WERI-Rb-1 (cell line): ENCODE measurements around the gene CEND1.
A peak's percentile ranks its signal among the peaks of the same experiment; 100 is the strongest.

Experiments used
- DNase-seq: peaks from one replicate; pipeline ENCODE4 v3.0.0-alpha.2; 2020
- H3K27ac ChIP-seq: fragments of 250-450 bp; sonication (Bioruptor Pico); 2 replicates; pipeline ENCODE4 v1.5.1; 2020; ENCODE audit warnings: mild to moderate bottlenecking, moderate library complexity
- H3K27me3 ChIP-seq: fragments of 250-450 bp; sonication (Bioruptor Pico); 2 replicates; pipeline ENCODE4 v1.5.1; 2021; ENCODE audit warnings: mild to moderate bottlenecking, low read depth, moderate library complexity; ENCODE audit not compliant: insufficient read depth, severe bottlenecking
- H3K36me3 ChIP-seq: fragments of 250-450 bp; sonication (Bioruptor Pico); 2 replicates; pipeline ENCODE4 v1.5.1; 2020; ENCODE audit warnings: mild to moderate bottlenecking, moderate library complexity
- H3K4me3 ChIP-seq: 2 replicates; pipeline ENCODE4 v1.5.1; 2011; ENCODE audit warnings: low read depth, mild to moderate bottlenecking, control low read depth, low read length
- H3K9me3 ChIP-seq: fragments of 250-450 bp; sonication (Bioruptor Pico); 2 replicates; pipeline ENCODE4 v1.5.1; 2021; ENCODE audit warnings: mild to moderate bottlenecking, moderate library complexity; ENCODE audit not compliant: severe bottlenecking
- TF ChIP-seq, protein P1 (sequence below): IDR thresholded peaks from 2 replicates; pipeline ENCODE4 v1.5.1; 2011; ENCODE audit warnings: low read depth, mild to moderate bottlenecking, control low read depth, inconsistent platforms, low read length

The CEND1 gene

DNA sequence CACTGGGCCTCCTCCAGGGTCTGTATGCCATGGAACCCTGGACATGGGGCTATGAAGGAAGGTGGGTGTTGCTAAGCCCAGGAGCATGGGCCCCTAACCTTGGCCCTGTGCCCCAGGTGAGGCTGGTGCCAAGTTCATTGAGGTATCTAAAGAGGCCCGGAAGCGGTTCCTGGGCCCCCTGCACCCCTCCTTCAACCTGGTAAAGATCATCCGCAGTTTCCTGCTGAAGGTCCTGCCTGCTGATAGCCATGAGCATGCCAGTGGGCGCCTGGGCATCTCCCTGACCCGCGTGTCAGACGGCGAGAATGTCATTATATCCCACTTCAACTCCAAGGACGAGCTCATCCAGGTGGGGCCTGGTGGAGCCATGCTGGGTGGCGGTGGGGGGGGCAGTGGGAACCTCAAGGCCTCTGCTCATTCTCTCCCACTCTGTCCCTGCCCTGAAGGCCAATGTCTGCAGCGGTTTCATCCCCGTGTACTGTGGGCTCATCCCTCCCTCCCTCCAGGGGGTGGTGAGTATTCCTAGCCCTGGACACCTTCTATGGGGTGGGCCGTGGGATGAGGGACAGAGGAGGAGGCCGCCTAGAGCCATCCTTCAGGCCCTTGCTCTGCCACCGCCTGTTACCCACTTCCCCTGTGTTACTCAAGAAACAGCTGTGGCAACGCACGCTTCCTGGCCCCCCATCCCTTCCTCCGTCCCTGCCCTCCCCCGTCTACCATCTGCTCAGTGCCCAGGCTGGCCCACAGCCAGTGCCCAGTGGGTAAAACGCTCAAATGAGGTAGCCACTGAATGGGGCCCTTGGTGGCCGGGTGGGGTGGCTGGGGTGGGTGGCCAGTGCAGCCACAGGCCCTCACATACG, 31.9 kb upstream of the CEND1 start:
- DNase-seq: no peak
- H3K9me3 ChIP-seq: no peaks in the 10 kb centered on the region
- peaks cover 39% of the 10 kb centered on the region for H3K36me3 ChIP-seq
- TF ChIP-seq, protein P1, sequence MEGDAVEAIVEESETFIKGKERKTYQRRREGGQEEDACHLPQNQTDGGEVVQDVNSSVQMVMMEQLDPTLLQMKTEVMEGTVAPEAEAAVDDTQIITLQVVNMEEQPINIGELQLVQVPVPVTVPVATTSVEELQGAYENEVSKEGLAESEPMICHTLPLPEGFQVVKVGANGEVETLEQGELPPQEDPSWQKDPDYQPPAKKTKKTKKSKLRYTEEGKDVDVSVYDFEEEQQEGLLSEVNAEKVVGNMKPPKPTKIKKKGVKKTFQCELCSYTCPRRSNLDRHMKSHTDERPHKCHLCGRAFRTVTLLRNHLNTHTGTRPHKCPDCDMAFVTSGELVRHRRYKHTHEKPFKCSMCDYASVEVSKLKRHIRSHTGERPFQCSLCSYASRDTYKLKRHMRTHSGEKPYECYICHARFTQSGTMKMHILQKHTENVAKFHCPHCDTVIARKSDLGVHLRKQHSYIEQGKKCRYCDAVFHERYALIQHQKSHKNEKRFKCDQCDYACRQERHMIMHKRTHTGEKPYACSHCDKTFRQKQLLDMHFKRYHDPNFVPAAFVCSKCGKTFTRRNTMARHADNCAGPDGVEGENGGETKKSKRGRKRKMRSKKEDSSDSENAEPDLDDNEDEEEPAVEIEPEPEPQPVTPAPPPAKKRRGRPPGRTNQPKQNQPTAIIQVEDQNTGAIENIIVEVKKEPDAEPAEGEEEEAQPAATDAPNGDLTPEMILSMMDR: no peak
- H3K27me3 ChIP-seq: no peaks in the 10 kb centered on the region
- no peak overlapping the region for H3K4me3 ChIP-seq
- H3K27ac ChIP-seq: no peak overlapping the region

DNA sequence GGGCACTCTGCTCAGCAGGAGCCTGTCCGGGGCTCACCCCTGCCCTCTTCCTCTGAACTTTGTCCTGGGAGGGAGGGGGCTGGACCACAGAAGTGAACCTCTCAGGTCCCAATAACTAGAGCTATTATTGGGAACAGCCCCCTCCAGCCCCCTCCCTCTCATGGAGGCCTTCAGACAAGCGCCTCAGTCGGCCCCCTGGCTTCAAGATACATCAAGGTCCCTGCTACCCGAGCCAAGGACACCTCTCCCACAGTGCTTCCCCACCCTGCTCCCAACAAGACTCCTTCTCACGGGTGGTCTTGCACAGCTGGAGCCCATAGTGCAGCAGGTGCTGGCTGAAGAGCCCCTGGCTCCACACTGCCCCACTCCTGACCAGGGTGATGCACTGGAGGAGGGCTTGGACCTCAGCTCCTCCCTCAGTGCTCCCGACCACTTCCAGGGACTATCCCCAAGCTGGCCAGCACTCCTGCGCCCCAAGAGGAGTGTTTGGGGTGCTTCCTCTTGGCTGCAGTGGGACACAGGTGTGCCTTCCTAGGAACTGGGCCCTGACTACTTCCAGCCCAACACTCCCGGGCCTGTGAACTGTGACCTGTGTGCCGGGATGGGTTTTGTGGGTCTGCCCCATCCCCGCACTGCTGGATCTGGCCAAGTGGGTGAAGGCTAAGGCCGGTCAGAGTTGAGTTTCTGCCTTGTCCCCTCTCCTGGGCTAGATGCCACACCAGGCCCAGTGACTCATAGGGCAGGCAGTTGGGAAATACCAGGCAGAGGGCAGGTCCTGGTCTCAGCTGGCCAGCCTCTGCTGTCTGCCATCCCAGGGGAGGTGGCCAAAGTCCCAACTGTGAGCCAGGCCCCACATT, 31.0 kb upstream of the CEND1 start:
- H3K27ac ChIP-seq: no peak overlapping the region
- no peaks in the 10 kb centered on the region for H3K9me3 ChIP-seq
- peaks cover 39% of the 10 kb centered on the region for H3K36me3 ChIP-seq
- no peaks in the 10 kb centered on the region for H3K27me3 ChIP-seq
- TF ChIP-seq, protein P1: no peak
- DNase-seq: no peak
- H3K4me3 ChIP-seq: peak overlapping the region; percentile 55

DNA sequence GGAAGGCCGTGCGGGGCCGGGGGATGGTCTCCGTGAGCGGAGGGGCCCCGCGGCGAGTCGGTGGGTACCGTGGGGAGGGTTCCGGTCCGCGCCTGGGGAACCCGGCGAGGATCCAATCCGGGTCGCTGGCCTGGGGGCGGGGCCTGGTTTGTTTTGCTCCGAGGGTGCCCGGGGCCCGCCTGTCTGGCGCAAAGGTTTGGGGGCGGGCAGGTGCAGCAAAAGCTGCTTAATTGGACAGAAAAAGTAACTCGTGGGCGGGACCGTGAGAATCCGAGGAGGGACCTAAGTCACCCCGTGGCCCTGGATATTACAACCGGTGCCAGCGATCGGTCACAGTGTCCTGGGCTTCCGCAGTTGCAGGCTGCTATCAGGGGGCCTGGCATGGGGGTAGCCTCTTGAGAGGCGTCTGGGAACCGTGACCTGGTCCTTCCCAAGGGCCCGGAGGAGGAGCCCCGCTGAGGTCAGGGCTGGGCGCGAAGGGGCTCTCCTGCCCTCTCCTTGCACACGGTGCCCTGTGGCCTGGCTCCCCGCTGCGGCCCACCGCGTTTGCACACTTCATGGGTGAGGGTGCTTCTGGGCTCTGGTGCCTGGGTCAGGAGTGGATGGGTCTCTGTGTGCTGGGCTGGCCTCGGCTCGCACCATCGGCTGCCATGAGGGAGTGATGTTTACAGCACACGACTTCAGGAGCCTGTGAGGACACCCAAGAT, 30.2 kb upstream of the CEND1 start:
- H3K36me3 ChIP-seq: peaks cover 39% of the 10 kb centered on the region
- peak overlapping the region; percentile 69 for H3K27ac ChIP-seq
- TF ChIP-seq, protein P1: no peak
- peak; percentile 86 for DNase-seq
- no peaks in the 10 kb centered on the region for H3K9me3 ChIP-seq
- H3K27me3 ChIP-seq: no peaks in the 10 kb centered on the region
- peak overlapping the region; percentile 55 for H3K4me3 ChIP-seq

DNA sequence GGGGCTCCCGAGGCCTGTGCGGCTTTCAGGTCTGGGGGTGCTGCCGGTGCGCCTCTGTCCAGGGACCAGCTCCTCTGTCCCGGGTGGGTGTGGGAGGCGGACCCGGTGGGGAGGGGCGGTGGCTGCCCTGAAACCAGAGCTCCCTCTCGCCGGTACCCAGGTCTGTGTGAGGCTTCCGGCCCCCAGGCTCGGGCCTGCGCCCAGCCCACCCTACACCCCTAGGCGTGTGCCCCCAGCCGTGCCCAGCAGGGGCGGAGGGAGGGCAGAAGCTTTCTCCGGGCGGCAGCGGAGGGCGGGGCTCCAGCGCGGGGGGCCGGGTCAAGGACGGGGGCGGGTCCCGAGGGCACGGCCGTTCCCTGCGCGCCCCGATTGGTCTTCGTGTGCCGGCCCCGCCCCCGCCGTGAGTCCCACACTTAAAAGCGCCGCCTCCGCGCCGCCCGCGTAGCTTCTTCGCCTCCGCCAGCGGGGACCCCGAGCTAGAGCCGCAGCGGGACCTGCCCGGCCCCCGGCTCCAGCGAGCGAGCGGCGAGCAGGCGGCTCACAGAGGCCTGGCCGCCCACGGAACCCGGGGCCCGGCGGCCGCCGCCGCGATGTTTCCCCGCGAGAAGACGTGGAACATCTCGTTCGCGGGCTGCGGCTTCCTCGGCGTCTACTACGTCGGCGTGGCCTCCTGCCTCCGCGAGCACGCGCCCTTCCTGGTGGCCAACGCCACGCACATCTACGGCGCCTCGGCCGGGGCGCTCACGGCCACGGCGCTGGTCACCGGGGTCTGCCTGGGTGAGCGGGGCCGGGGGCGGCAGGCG, 29.4 kb upstream of the CEND1 start:
- H3K9me3 ChIP-seq: no peaks in the 10 kb centered on the region
- H3K36me3 ChIP-seq: peaks cover 34% of the 10 kb centered on the region
- H3K27me3 ChIP-seq: no peaks in the 10 kb centered on the region
- peak; percentile 92 for DNase-seq
- peak overlapping the region; percentile 69 for H3K27ac ChIP-seq
- TF ChIP-seq, protein P1: no peak
- peak overlapping the region; percentile 55 for H3K4me3 ChIP-seq
